NCI-H187 treated with DMSO at 0.1 percent for 48 hours (cell line): ENCODE measurements around the gene TTC28.
"Not testable (repeated sequence)": the region's sequence is repeated elsewhere in the genome, so short reads cannot be mapped to it uniquely, and the experiment has no call there.

Source experiments
- DNase-seq: peaks from one replicate; lab custom pipeline; 2025; lab: John Stamatoyannopoulos, UW

TTC28 gene

DNA sequence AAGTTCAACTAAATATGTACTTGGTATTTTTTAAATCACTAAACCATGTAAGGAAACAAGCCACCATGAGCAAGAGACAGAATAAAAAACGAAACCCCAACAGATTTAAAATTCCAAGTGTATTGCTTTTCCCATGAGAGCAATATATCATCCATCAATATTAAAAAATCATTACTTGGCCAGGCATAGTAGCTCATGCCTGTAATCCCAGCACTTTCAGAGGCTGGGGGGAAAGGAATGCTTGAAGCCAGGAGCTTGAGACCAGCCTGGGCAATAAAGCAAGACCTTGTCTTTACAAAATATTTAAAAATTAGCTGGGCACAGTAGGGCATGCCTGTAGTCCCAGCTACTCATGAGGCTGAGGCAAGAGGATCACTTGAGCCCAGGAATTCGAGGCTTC lies 190.8 kb downstream of the TTC28 start:
- no peak for DNase-seq

DNA sequence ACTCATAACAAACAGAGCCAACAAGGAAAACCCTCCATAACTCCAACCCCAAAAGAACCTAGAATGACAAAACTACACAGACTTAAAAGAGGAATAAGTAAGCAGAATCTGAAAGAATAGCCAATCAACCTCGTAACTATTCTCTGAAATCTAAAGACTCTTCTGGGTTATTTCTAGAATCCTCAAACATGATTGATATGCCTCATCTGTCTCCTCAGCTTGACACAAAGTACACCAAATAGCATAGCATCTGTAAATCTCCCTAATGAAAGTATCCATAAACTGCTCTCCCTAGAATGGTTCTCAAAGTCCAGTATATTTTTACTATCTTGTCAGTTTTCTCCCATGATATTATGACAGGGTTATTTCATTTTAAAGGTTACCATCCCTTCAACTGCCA lies 195.0 kb downstream of the TTC28 start:
- no peak for DNase-seq

DNA sequence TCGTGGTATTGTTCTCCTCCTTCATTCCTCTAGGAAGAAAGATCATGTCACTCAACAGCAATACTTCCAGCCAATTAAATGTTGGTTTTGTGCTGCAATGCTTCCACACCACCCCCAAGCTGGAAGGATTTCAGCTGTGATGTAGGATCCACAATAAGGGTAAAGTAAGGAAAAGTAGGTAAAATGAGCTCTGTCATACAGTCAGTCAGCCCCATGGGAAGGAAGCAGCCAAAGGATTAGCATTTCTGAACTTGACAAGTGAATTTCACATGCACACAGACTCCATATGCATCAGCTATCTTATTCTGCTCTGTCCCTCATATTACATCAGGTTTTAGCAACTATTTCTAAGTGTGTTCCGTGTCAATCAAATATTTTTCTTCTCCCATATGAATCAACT lies 197.9 kb downstream of the TTC28 start:
- no peak for DNase-seq

DNA sequence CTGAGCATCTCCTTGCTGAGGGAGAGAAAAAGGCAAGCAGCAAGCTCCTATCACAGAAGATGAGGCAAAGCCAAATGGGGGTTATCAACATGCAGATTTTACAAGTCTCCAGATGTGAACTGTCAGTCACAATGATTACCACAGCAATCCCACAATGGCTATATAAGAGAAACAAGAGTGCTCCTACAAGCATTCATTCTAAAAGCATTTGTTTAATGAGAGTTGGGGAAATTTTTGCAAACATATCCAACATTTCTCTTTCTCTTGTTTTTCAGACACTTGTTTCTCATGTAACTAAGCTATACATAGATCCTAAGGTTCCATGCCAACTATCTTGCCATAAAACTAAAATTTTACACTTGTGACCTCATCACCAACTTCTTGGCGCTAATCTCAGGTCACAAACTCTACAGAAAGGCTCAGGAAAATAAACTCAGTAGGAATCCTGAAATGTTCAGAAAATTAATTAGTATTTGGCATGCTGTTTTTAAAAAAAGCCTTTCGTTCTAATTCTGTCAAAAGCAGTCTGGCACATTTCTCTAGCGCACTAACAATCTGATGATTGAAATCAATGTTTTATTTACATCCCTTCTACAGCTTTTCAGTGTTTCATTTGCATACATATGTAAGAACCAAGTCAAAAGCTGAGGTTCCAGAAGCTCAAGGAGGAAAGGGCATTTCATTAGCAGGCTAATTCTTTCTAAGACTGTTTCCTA lies 199.5 kb downstream of the TTC28 start:
- DNase-seq, result no peak

DNA sequence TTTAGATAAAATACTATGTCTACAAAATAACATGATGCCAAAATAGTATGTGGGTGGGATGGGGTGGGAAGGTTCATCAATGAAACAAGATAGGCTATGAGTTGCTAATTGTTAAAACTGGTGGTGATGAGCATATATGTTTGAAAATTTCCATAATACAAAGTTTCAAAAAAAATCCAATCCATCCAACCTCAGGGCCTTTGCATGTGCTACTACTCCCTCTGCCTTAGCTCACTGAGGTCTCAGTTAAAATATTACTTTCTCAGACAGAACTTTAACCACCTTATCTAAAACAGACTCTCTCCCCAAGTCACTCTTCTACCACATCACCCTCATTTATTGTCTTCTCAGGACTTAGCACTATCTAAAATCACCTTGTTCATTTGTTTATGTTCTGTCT lies 201.1 kb downstream of the TTC28 start:
- DNase-seq, result no peak

DNA sequence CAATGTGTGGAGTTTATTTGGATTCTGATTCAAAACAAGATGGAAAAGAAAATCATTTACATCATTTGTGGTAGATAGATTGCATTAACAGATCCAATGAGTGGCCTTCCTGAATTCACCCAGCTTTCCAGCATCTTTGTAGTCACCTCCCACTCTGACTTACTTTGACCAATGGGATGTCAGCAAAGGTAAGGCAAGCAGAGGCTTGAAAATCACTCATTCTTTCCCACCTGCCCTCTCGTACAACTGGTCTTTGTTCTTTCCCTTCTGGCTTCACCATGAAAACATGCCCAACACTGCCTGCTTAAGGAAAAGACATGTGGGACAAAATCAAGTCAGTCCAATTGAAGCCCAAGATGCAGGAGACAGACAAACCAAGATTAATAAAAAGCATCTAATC lies 202.1 kb downstream of the TTC28 start:
- DNase-seq, result no peak

DNA sequence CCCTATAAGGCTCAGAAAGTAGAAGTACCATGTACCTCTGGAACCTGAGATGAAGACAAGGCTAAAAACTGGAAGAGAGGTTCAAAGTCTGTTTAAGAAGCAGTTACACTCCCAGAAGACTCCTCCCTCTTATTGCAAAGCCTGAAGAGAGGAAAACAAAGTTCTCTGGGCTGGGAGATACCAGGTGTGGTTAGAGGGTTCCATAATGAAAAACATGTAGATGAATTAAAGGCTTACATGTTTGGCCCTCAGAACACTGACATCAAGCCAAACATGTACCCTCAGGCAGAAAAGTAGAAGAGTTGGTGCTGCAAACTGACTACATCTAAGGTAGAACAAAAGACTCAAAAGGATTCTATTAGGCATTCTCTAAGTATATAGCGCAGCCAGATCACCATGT lies 205.3 kb downstream of the TTC28 start:
- DNase-seq, result no peak

DNA sequence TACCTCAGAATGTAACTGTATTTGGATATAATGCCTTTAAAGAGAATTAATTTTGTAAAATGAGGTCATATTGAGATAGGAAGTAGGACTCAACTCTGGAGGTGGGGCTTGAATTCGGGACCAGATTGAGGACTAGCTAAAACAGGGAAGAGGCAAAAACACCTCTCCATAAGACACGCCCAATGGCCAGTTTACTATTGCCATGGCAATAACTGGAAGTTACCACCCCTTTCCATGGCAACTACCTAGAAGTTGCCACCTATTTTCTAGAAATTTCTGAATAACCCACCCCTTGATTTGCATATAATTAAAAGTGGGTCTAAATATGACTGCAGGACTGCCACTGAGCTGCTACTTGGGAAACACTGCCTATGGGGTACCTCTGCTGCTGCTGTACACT lies 206.4 kb downstream of the TTC28 start:
- no peak for DNase-seq

DNA sequence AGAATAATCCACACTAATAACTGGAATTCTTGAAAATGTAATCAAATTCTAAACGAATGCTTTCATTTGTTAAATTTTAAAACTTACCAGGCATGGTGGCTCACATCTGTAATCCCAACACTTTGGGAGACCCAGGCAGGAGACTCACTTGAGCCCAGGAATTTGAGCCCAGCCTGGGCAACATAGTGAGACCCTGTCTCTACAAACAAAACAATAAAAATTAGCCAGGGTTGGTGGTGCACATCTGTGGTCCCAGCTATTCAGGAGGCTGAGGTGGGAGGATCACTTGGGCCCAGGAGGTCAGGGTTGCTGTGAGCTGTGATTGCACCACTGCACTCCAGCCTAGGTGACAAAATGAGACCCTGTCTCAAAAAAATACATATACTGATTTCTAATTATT lies 212.6 kb downstream of the TTC28 start:
- not testable (repeated sequence) for DNase-seq

DNA sequence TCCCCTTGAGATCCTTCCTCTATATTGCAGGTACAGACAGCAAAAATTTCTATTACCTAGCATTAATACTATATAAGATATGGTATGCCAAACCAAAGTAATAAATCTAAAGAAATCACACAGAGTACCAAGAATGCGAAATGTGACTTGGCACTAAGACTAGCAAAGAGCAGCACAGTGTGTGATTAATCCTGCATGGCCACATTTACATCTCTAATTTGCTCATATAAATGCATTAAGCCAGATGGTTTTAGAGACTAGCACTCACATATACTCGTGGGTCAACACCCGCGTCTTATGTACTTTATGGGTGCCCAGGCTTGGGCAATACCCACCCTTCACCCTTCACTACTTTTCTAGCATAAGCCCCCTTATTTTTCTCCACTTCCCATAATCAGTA lies 213.2 kb downstream of the TTC28 start:
- no peak for DNase-seq

DNA sequence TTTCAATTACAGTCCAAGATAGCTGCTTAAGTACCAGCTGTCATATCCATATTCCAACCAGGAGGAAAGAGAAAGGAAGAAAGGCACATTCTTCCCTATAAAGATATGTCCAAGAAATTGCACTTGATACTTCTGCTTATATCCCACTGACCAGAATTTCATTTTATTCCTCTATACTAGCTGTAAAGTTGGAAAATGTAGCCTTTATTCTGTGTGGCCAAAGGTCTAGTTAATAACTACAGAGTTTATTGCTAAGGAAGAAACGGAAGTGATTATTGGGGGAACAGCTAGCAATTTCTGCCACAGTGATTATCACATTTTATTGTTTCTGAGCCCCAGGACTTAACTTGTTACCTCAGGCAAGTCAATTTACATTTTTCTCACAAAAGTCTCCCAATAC lies 213.8 kb downstream of the TTC28 start:
- DNase-seq, result no peak

DNA sequence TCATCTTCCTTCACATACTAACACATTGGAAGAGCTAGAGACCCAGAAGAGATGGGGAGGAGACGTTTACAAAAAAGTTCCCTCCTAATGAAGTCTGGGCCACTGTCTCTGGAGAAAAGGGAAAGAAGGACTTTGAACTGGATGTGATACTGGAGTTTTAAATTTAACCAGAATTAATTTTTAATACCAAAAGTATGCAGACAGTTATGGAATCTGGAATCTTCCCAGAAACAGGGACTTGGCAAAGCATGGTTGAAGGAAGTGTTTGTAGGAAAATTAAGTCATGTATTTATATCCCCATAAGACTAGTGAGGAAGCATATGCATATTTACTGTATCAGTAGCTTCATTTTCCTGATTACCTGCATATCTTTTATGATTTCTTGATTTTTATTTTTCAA lies 215.5 kb downstream of the TTC28 start:
- DNase-seq, result no peak

DNA sequence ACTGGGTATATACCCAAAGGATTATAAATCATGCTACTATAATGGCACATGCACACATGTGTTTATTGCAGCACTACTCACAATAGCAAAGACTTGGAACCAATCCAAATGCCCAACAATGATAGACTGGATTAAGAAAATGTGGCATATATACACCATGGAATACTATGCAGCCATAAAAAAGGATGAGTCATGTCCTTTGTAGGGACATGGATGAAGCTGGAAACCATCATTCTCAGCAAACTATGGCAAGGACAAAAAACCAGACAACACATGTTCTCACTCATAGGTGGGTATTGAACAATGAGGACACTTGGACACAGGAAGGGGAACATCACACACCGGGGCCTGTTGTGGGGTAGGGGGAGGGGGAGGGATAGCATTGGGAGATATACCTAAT lies 216.2 kb downstream of the TTC28 start:
- DNase-seq, result not testable (repeated sequence)

DNA sequence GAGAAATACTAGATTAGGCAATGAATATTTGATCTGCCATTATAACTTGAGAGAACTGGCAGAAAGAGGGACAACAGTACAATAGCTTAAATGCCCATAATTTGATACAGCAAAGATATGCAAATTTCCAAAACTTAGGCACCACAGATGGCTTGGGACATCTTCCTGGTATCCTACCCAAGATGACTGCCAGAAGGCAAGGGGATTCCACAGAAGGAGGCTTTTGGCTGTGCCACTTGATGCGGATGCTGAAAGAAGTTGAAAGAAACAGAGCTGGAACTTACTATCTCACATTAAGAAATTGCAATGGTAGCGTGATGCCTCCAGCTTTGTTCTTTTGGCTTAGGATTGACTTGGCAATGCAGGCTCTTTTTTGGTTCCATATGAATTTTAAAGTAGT lies 216.7 kb downstream of the TTC28 start:
- DNase-seq, result no peak

DNA sequence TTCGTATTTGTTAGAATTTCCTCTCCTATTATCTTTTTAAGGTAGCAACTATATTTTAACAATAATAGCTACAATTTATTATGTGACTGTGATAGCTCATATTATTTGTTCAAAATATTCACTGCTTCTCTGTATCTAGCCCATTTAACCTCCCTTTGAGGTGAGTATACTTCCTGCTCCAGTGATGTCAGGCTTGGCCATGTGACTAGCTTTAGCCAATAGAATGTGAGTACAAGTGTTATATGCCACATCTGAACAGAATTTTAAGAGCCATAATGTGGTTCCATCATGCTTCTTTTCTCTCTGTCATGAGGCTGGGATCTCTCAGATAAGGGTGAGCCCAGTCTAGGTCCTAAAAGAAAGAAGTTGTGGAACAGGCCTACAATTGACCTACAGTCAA lies 217.6 kb downstream of the TTC28 start:
- no peak for DNase-seq

DNA sequence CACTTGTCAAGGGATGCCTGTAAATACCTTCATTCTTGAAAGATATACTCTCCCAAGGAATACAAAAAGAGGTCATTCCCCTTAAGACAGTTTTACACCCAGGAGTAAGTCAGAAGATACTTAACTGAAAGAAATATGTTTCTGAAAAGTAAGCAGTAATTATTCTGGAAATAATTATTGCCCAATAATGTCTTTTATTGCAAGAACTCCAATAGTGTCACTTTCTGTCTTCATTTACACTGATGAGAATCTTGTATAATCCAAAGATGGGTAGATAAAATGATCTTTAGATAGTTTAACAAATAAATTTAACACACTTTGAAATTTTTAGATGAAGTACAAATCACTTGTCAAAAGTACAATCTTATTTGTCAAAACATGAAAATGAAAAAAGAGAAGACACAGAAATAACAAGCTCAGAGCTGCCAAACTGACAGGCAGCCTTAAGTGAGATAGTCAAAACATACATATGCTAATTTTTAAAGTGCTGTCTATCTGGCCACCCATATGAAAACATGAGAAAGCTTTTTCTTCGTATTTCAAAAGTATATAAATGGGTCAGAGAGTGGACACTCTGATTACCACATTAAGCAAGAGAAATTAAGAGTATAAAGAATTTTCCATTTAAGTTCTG lies 225.1 kb downstream of the TTC28 start:
- DNase-seq, result no peak

DNA sequence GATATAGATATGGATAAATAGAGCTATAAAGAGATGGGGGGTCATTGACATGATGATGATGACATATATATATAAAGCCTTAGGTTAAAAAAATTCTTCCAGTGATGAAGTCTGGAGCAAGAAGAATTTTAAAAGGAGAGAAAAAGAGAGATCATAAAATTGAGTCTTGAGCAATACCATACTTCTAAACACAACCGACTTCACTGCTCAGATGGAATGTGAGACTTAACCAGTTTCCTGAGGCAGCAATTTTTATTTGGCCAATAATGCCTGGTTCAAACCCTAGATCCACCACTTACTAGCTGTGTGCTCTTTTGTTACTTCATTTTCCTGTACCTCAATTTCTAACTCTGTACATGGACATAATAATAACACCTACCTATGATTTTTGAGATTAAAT lies 229.5 kb downstream of the TTC28 start:
- DNase-seq, result no peak

DNA sequence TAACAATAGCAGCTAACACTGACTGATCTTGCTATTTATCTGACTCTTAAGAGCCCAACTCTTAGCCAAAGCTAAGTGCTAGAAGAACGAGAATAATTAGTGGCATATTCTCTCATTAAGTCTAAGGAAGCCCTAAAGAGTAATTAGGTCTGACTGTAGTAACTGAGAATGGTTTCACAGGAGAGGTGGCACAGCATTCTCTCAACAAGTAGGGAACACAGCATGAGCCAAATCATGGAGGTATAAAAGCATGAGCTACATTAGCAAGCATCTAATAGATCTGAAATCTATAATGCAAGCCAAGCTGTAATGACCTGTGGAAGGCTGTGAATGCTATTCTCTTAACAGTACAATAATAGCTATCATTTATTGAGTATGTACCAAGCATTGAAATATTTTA lies 230.6 kb downstream of the TTC28 start:
- no peak for DNase-seq

DNA sequence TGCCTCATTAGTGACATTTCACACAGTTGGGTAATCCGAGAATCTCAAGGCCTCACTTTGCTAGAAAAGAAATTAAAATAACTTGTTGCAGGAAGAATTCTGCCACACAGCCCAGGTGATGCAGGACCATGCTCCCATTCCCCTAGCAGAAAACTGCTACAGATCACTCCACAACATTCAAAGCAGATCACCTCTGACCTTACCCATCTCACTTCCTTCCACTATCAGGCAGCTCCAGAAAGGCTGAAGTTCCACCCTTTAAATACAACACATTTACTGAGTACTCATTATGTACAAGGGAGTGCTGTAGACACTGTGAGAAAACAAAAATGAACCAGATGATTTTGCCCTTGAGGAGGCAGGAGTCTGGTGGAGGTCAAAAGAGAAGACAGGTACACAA lies 231.0 kb downstream of the TTC28 start:
- DNase-seq, result no peak

DNA sequence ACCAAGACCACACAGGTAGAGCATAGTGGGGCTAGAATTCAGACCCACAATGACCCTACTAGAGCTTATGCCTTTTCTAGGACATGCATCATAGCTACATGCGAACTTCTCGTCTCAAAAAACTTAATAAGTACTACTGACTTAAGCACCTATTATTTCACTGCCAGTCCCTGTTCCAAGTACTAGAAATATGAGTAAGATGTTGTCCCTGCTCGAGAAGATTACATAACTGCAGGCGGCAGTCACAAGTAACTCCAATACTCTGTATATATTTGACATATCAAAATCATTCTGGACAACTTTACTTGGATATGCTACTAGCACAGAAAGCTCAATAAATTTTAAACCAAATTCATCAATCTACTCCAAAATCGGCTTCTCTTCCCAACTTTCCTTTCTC lies 235.0 kb downstream of the TTC28 start:
- no peak for DNase-seq

DNA sequence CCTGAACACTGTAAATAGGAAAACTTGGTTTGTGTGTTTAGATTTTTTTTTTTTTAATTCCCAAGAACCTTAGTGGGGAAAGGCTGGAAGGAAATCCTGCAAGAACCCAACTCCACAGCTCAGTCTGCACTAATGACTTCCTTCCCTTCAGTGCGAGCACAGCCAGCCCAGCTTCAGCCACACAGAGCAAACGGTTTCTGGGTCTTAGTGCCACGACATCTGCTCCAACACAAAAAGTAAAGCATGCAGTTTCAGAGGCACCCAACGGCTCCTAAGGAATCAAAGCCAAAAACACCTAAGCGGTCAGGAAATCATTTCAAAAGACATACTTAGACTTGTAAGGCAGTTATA lies 236.1 kb downstream of the TTC28 start:
- no peak for DNase-seq

DNA sequence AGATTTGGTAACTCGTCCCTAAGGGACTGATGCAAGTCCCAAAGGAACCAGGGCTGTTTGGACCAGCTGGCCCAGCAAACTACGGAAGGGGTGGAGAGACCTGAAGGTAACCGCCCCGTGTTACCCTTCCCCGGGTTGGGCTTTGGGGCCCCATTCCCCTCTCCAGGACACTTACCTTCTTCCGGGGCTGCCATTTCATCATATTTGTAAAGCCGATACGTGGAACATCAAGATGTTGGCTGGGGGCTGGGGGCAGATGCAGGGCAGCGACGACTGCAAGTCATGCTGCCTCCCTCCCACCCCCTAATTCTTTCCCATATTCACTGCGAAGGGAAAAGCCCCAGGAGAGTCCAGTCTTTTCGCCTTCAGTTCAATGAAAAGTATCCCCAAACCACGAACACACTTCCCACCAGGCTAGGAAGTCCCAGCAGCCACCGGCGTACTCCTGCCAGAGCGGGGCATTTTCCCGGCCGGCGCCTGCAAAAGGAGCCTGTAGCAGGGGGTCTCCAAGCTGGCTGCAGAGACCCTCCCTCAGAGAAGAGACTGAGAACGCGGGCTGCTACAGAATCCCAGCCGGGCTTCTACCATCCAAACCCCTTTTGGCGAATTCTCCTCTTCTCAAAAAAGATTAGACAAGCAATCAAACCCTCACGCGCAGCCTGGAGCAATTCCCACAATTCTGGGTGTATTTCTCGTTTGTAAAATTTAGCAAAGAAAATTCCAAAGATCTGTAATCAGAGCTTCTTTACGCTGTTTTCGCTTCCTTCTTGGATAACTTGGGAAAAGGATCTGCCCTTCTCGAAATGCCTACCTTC lies 236.7 kb downstream of the TTC28 start:
- no peak for DNase-seq

DNA sequence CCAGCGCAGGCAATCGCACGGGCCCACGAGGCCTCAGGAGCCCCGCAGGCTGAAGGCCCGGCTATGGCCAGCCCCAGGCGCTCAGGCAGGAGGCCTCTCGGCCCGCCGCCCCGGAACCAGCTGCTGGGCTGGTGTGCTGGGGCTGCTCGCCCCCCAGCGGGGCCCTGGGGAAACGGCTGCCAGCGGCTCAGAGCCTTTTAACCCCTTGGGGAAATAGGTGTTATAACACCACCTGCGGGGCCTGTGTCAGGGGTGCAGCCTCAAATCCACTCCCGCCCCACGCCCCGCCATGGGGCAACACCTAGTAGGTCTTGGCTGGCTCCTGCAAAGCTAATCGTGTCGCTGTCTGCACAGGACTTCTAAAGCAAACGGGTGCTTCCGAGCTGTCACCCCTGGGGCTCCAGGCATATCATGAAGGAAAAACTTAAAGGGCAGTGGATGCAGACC lies 237.4 kb downstream of the TTC28 start:
- DNase-seq, result no peak
